DMS 273 treated with DMSO at 0.1 percent for 48 hours (cell line): ENCODE data around the gene HBD.
"Not testable (repeated sequence)": the region's sequence is repeated elsewhere in the genome, so short reads cannot be mapped to it uniquely, and the experiment has no call there.

Source experiments
- DNase-seq: peaks from one replicate; lab custom pipeline; 2025; lab: John Stamatoyannopoulos, UW

HBD gene

DNA sequence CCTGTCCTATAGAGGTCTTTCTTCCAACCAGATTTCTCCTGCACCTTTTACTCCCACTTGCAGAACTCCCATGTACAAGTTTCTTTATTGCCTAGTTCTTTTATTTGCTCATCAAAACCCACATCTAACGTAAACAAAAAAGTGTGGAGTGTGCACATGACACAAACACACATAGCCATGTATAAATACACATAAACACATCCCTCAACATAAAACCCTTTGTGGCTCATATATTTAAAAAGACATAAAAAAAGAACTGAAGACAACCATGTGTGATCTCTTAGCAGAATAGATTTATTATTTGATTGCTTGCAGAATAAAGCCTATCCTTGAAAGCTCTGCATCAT lies 18.6 kb upstream of the HBD start:
- DNase-seq, result no peak

GRCh38 chr11:5252192-5252918 lies 18.1 kb upstream of the HBD start:
- DNase-seq, result no peak

DNA sequence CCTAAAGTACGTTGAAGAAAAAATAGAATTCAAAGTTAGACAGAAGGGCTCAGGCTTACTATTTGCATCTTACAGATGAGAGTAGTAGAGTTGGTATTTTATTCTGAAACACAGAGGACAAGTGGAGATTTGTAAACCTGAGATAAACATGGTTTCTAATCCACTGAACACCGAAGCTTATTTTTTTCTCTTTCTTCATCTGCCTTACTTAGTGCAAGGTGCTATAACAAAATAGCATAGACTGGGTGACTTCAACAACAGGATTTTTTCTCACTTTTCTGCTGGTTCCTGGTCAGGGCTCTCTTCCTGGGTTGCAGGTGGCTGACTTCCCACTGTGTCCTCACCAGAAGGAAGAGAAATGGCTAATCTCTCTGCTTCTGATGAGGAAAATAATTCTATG lies 17.5 kb upstream of the HBD start:
- DNase-seq, result no peak

DNA sequence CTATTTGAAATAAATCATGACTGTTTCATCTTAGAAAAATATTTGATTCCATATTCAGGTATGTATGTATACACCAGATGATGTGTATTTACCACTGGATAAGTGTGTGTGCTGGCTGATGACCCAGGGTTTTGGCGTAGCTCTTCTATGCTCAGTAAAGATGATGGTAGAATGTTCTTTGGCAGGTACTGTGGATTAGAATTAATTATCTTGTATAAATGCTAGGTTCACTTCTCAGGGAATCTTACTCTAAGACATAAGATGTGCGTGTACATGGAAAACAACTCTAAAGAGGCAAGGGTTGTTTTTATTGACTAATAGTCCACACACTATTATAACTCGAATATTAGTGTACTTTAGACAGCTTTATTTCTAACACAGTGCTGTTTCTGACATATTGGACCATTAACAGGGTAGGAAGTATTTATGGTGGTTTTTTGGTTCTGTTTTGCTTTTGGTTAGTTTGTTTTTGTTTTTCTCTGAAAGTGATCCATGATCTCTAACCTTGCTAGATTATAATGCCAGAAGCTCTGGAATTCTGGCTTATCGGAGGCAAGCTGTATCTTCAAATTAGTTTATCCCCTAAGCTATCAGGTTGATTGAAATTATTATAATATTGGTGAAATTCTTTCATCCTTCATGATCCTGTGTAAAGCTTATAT lies 16.4 kb upstream of the HBD start:
- no peak for DNase-seq

- DNase-seq, result not testable (repeated sequence)
Measured at GRCh38 chr11:5249807-5250396, 15.6 kb upstream of the HBD start, which contains the start of gene HBG1. Gene HBG1 (minus strand): TSS chr11:5249857. CDS start chr11:5249804, 53 bp downstream.

DNA sequence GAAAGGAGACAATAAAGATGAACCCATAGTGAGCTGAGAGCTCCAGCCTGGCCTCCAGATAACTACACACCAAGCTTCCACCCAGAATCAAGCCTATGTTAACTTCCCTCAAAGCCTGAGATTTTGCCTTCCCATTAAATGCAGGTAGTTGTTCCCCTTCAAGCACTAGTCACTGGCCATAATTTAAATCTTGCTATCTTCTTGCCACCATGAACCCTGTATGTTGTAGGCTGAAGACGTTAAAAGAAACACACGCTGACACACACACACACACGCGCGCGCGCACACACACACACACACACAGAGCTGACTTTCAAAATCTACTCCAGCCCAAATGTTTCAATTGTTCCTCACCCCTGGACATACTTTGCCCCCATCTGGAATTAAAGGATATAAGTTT lies 14.2 kb upstream of the HBD start:
- DNase-seq, result not testable (repeated sequence)

DNA sequence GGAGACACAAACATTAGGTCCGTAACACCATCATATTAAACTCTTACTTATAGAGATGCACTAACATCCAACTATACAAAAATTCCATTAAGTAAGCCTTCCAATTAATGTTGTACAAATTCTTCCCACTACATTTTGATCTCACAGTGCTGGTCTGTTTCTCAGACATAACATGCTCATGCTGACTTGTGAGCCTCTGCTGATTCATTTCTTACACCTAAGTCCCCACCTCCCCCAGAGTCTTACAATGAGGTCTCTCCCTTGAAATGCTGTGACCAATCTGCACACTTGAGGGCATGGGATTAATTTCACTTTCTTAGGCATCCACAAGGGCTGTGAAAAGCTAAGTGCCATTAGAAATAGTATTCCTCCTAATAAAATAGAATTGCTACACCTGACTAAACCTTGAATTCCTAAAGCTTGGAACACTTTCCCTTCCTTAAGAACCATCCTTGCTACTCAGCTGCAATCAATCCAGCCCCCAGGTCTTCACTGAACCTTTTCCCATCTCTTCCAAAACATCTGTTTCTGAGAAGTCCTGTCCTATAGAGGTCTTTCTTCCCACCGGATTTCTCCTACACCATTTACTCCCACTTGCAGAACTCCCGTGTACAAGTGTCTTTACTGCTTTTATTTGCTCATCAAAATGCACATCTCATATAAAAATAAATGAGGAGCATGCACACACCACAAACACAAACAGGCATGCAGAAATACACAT lies 13.3 kb upstream of the HBD start:
- DNase-seq, result no peak

DNA sequence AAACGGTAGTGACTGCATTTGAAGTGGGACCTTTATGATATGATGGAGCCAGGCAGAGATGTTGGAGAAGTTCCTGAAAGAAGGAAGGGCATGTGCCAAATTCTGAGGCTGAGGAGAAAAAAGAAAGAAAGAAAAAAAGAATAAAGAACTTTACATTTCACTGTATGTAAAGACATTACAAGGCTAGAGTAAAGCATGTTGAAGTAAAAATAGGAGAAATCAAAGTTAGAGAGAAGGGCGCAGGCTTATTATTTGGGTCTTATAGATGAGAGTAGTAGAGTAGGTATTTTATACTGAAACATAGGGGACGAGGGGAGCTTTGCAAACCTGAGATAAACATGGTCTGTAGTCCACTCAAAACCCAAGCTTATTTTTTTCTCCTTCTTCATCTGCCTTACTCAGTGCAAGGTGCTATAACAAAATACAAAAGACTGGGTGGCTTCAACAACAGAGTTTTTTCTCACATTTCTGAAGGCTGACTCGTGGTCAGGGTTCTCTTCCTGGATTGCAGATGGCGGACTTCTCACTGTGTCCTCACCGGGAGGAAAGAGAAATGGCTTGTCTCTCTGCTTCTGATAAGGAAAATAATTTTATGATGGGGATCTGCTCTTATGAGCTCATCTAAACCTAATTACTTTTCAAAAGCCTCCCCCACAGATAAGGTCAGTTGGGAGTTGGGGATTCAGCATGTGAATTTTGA lies 12.6 kb upstream of the HBD start:
- DNase-seq, result no peak

- no peak for DNase-seq
Measured at GRCh38 chr11:5245155-5245554, 10.9 kb upstream of the HBD start.

GRCh38 chr11:5243816-5244180 lies 9.5 kb upstream of the HBD start:
- DNase-seq, result no peak

DNA sequence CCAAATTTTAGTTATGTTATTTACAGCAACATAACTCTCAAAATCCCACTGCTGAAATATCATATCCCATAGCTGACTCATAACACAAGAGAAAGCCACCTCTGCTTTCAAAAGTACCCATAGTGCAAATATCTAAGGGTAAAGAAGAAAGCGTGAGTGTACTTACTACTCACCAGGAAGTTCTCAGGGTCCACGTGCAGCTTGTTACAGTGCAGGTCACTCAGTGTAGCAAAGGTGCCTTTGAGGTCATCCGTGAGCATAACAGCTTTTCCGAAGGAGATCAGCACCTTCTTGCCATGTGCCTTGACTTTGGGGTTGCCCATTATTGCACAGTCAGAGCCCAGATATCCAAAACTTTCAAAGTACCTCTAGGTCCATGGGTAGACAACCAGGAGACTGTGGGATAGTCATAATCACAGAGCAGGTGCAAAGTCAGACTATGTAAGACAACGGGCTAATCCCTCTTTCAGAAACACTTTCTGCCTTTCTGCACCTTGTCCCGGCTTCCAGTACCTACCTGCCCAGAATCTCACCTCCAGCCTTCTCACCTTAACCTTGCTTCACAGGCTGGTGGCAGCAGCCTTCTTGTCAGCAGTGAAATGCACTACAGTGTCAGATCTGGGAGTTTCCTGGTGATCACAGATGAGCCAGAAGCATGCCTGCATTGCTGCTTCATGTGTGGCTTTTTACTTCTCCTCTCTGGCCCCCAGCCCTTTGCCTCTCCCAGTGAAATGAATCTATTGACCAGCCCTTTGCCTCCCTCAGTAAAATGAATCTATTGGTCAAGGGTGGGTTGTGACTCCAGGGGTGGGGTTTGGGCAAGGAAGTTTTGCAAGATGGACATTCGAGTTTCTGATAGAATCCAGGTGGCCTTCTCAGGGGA lies 8.9 kb upstream of the HBD start:
- DNase-seq, result no peak

DNA sequence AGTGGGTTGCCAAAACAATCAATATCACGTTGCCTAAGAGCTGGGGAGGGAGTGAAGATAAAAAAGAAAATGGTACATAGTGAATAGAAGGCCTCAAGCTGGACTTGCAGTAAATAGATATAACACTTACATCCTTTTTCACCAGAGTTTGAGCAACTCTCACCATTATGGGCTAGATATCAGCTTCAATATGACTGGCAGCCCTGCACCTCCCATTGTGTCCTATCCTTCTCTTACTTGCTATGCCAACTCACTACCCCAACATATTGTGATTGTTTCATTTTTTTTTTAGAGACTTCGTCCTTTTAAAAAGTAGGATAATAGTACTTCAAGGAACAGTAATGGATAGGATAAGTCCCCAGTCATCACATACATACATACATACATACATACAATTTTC lies 7.9 kb upstream of the HBD start:
- no peak for DNase-seq

DNA sequence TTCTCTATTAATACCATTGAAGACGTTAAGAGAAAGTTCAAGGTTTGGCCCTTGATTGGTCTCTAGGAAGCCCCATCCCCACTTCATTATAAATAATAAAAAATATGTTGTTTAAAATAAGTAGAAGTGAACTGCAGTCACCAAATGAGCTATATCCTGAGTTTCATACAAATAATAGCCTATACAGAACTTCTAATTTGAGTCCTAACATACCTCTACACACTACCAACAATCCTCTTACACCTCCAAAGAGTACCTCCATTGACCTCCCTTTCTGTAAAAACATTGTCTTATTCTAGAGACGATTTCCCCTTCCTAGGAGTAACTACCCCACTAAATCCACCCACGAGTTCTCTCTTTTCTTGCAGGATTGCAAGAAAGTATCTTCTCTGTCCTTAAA lies 7.2 kb upstream of the HBD start:
- no peak for DNase-seq

DNA sequence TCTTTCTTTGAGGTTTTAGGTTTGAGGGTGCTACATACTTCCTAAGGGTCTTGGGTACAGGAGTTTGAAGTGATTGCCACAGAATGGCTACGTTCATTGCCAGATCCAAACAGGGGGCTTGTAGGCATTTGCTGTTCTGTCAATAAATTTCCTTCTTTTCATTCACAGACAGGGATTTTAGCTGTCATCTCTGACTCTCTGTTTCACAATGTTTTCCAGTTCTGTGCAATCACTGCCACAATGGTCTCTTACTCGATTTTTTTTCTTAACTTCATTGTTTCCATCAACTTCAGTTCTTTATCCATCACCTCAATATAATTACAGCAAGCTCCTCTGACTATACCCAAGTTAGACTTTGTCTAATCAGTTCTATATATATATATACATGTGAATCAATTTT lies 6.2 kb upstream of the HBD start:
- DNase-seq, result no peak

- DNase-seq, result no peak
Measured at GRCh38 chr11:5240056-5240455, 5.8 kb upstream of the HBD start.

DNA sequence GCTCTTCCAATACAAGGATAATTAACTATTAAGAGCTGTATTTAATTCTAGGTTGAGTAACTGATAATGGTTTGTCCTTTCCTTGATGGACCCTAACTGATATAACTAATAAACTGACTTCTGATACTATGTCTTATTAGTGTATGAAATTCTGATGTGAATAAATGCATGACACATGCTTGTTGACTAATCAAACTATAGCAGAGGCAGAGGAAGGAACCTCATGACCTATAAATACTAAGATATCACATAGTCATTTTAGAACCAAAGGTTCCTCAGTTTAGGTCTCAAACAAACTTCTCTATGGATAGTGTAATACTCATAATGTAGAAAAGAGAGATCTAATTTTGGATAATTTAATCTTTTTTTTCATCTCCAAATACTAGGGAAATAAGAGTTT lies 4.8 kb upstream of the HBD start:
- no peak for DNase-seq

DNA sequence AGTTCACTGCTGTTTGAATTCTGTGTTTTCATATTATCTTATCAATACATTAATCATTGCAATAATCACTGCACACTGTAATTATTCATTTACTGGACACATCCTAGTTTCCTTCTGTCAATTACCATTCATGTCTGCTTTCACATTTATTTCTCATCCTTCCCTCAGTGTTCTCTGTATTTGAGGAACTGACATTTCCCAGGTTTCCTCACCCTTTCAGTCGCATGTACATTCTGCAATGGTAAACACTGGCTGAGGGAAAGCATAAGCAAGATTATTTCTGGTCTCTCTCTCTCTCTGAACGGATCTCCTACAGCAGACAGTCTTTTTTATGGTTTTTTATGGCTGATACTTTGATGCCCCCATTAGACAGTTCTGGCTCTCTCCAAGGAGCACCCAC lies 4.2 kb upstream of the HBD start:
- no peak for DNase-seq

DNA sequence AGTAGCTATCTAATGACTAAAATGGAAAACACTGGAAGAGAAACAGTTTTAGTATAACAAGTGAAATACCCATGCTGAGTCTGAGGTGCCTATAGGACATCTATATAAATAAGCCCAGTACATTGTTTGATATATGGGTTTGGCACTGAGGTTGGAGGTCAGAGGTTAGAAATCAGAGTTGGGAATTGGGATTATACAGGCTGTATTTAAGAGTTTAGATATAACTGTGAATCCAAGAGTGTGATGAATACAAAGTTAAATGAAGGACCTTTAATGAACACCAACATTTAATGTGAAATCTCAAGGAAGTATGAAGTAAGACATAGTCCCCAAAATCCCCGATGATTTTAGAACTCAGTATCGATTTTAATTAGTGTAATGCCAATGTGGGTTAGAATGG lies 3.1 kb upstream of the HBD start:
- DNase-seq, result no peak

DNA sequence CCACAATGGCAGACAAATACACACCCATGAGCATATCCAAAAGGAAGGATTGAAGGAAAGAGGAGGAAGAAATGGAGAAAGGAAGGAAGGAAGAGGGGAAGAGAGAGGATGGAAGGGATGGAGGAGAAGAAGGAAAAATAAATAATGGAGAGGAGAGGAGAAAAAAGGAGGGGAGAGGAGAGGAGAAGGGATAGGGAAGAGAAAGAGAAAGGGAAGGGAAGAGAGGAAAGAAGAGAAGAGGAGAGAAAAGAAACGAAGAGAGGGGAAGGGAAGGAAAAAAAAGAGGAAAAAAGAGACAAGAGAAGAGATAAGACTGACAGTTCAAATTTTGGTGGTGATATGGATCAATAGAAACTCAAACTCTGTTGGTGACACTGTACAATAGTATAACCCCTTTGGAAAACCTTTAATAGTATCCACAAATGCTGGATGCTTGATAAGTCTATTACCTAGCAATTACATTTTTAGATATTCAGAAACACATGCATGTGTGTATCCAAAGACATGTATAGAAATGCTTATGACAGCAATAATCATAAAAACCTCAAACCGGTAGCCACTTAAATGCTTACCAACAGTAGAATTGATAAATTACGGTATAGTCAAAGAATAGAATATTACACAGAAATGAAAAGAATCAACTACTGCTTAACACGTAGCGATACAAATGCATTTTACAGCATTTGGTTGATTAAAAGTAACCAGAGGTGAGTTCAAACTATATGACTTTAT lies 1.2 kb upstream of the HBD start:
- no peak for DNase-seq

GRCh38 chr11:5233307-5233706 lies 976 bp downstream of the HBD start:
- no peak for DNase-seq

GRCh38 chr11:5232821-5233220 lies 1.5 kb downstream of the HBD start:
- DNase-seq, result no peak
